Measurements from ENCODE around the gene TRAPPC11.

TRAPPC11 gene

DNA sequence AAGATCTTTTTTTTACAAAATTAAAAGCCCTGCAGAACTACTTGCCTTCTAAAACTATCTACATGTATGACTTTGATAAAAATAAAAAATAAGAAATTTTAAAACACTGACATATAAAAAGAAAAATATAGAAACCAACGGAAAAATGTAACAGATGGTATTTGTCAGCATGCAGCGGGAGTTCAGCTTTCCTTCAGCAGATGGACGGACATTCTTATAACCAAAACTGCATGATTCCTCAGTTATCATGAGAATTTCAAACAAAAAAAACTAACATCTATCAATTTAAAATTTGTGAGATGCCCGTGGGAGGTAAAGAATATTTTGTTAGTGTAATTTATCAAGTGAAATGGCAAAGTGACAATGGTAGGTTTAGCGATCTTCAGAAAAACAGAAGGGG, 23.4 kb upstream of the TRAPPC11 start:
- no peak for TF ChIP-seq EZH2 (IDR thresholded peaks at IDR 0.05; ENCODE audit: borderline replicate concordance, low read depth, low read length, severe bottlenecking)
- TF ChIP-seq, protein P1, sequence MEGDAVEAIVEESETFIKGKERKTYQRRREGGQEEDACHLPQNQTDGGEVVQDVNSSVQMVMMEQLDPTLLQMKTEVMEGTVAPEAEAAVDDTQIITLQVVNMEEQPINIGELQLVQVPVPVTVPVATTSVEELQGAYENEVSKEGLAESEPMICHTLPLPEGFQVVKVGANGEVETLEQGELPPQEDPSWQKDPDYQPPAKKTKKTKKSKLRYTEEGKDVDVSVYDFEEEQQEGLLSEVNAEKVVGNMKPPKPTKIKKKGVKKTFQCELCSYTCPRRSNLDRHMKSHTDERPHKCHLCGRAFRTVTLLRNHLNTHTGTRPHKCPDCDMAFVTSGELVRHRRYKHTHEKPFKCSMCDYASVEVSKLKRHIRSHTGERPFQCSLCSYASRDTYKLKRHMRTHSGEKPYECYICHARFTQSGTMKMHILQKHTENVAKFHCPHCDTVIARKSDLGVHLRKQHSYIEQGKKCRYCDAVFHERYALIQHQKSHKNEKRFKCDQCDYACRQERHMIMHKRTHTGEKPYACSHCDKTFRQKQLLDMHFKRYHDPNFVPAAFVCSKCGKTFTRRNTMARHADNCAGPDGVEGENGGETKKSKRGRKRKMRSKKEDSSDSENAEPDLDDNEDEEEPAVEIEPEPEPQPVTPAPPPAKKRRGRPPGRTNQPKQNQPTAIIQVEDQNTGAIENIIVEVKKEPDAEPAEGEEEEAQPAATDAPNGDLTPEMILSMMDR (IDR thresholded peaks at IDR 0.05; ENCODE audit: borderline replicate concordance, extremely low read depth, low read length, poor library complexity, severe bottlenecking) = no peak
- Histone ChIP-seq H3K79me2 (ENCODE audit: insufficient read depth, low read length) (no peaks in the 10 kb centered on the region), H3K4me1 (ENCODE audit: insufficient read depth, low read length) (no peaks in the 10 kb centered on the region), H2AFZ (ENCODE audit: low read depth, low read length) (no peak overlapping the region), H3K9me3 (ENCODE audit: insufficient read depth, low read length, severe bottlenecking) (no peaks in the 10 kb centered on the region), H3K36me3 (ENCODE audit: insufficient read depth, low read length) (no peaks in the 10 kb centered on the region), H3K4me2 (ENCODE audit: insufficient read depth, low read length) (no peak overlapping the region), H3K27ac (ENCODE audit: low read length) (no peak overlapping the region), H3K27me3 (ENCODE audit: insufficient read depth, low read length, poor library complexity) (no peaks in the 10 kb centered on the region), H4K20me1 (ENCODE audit: insufficient read depth, low read length) (no peaks in the 10 kb centered on the region), H3K9ac (ENCODE audit: low read depth, low read length) (no peak overlapping the region), H3K4me3 (ENCODE audit: low read depth in 1 of 2, low read length in 2 of 2) (no peak overlapping the region)
- DNase-seq (no peak), ATAC-seq (ENCODE audit: insufficient read depth, low read depth) (no peak)

DNA sequence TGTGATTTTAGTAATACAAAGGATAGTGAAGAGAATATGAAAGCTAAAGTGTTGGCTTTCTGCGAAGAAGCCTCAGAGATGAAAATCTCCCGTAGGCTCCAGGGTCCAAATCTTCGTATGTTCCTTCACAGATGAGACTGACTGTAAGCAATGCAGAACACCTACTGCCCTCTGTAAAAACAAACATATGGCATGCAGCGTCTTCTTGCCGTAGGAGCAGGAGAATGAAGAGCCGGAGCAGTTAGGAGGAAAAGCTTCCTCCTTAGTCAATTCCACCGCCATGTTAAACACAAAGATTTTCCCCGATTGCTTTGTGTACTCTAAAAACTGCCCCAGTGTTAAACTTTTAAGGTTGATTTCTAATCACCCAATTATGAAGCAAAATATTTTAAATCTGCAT, 22.6 kb upstream of the TRAPPC11 start:
- H2AFZ ChIP-seq (ENCODE audit: low read depth, low read length) = no peak overlapping the region
- H3K4me1 ChIP-seq (ENCODE audit: insufficient read depth, low read length) = no peaks in the 10 kb centered on the region
- H3K79me2 ChIP-seq (ENCODE audit: insufficient read depth, low read length) = no peaks in the 10 kb centered on the region
- no peaks in the 10 kb centered on the region for H3K27me3 ChIP-seq (ENCODE audit: insufficient read depth, low read length, poor library complexity)
- no peaks in the 10 kb centered on the region for H3K9me3 ChIP-seq (ENCODE audit: insufficient read depth, low read length, severe bottlenecking)
- H3K36me3 ChIP-seq (ENCODE audit: insufficient read depth, low read length) = no peaks in the 10 kb centered on the region; the same call in 1 of the 2 replicates
- no peak for ATAC-seq (ENCODE audit: insufficient read depth, low read depth)
- no peaks in the 10 kb centered on the region for H4K20me1 ChIP-seq (ENCODE audit: insufficient read depth, low read length)
- no peak overlapping the region for H3K4me2 ChIP-seq (ENCODE audit: insufficient read depth, low read length)
- TF ChIP-seq, protein P1 (IDR thresholded peaks at IDR 0.05; ENCODE audit: borderline replicate concordance, extremely low read depth, low read length, poor library complexity, severe bottlenecking) = no peak
- DNase-seq = no peak
- no peak overlapping the region for H3K27ac ChIP-seq (ENCODE audit: low read length)
- no peak overlapping the region for H3K4me3 ChIP-seq (ENCODE audit: low read depth in 1 of 2, low read length in 2 of 2)
- H3K9ac ChIP-seq (ENCODE audit: low read depth, low read length) = no peak overlapping the region

DNA sequence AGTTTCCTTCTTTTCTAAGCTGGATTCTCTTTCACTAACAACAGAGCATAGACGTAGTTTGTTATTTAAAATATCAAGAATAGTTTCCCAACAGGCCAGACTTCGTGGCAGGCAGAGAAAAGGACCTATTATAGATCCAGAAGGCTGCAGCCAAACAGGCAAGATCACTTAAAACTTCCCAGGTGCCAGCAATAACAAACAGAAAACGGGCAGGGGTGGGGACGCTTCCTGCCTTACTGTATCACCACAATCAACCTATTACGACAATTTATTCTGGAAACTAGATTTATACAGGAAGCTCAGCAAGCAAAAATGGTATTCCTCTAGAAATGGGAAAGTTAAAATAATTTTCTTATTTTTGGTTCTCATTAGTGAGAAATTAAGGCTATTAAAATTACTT, 22.2 kb upstream of the TRAPPC11 start:
- Histone ChIP-seq H4K20me1 (ENCODE audit: insufficient read depth, low read length) (no peaks in the 10 kb centered on the region), H3K27ac (ENCODE audit: low read length) (no peak overlapping the region)

More for the DNA sequence above, 22.2 kb upstream of the TRAPPC11 start:
- no peak for ATAC-seq (ENCODE audit: insufficient read depth, low read depth)
- Histone ChIP-seq H2AFZ (ENCODE audit: low read depth, low read length) (no peak overlapping the region), H3K4me3 (ENCODE audit: low read depth in 1 of 2, low read length in 2 of 2) (no peak overlapping the region), H3K9me3 (ENCODE audit: insufficient read depth, low read length, severe bottlenecking) (no peaks in the 10 kb centered on the region), H3K9ac (ENCODE audit: low read depth, low read length) (no peak overlapping the region), H3K4me2 (ENCODE audit: insufficient read depth, low read length) (no peak overlapping the region), H3K79me2 (ENCODE audit: insufficient read depth, low read length) (no peaks in the 10 kb centered on the region), H3K36me3 (ENCODE audit: insufficient read depth, low read length) (no peaks in the 10 kb centered on the region; the same call in 1 of the 2 replicates), H3K4me1 (ENCODE audit: insufficient read depth, low read length) (no peaks in the 10 kb centered on the region), H3K27me3 (ENCODE audit: insufficient read depth, low read length, poor library complexity) (no peaks in the 10 kb centered on the region)
- no peak for DNase-seq
- no peak for TF ChIP-seq EZH2 (IDR thresholded peaks at IDR 0.05; ENCODE audit: borderline replicate concordance, low read depth, low read length, severe bottlenecking)
- TF ChIP-seq, protein P1 (IDR thresholded peaks at IDR 0.05; ENCODE audit: borderline replicate concordance, extremely low read depth, low read length, poor library complexity, severe bottlenecking) = no peak

All from DND-41 (cell line).